HG03064 (cell line): Measurements from ENCODE around the gene PNPLA8.
A peak's percentile ranks its signal among the peaks of the same experiment; 100 is the strongest.
"Not testable (repeated sequence)": the region's sequence is repeated elsewhere in the genome, so short reads cannot be mapped to it uniquely, and the experiment has no call there.

Experiments used
- ATAC-seq: cut with Tn5 transposase; IDR thresholded peaks from one replicate; pipeline ENCODE4 v1.9.1; 2021; ENCODE audit warnings: low read depth; ENCODE audit not compliant: unreplicated experiment

The PNPLA8 gene

DNA sequence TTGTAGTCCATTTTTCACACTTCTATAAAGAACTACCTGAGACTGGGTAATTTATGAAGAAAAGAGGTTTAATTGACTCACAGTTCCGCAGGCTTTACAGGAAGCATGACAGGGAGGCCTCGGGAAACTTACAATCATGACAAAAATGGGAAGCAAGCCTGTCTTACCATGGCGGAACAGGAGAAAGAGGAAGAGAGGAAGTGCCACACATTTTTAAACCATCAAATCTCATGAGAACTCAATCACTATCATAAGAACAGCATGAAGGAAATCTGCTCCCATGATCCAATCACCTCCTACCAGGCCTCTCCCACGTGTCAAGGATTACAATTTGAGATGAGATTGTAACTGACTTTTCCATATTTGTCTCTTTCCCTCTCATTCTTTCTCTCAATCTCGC is 9.3 kb upstream of the PNPLA8 start:
- no peak for ATAC-seq

DNA sequence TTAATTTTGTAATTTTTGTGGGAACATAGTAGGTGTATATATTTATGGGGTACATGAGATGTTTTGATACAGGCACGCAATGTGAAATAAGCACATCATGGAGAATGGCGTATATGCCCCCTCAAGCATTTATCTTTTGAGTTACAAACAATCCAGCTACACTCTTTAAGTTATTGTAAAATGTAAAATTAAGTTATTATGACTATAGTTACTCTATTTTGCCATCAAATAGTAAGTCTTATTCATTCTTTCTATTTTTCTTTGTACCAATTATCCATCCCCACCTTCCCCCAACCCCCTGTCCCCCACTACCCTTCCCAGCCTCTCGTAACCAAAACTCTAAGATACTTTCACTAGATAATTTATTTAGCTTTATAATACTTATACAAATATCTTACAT is 7.8 kb upstream of the PNPLA8 start:
- no peak for ATAC-seq

DNA sequence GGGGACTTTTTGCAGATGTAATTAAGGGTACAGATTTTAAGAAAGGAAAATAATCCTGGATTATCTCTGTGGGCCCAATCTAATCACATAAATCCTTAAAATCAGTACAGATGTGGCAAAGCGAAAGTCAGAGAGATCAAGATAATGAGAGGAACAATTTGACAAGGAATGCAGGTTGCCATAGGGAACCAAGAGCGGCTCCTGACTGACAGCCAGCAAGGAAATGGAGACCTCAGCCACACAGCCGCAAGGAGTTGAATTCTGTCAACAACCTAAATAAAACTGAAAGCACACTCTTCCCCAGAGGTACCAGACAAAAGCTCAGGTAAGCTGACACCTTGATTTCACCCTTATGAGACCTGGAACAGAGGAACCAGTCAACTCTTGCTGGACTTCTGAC is 3.4 kb upstream of the PNPLA8 start:
- no peak for ATAC-seq

DNA sequence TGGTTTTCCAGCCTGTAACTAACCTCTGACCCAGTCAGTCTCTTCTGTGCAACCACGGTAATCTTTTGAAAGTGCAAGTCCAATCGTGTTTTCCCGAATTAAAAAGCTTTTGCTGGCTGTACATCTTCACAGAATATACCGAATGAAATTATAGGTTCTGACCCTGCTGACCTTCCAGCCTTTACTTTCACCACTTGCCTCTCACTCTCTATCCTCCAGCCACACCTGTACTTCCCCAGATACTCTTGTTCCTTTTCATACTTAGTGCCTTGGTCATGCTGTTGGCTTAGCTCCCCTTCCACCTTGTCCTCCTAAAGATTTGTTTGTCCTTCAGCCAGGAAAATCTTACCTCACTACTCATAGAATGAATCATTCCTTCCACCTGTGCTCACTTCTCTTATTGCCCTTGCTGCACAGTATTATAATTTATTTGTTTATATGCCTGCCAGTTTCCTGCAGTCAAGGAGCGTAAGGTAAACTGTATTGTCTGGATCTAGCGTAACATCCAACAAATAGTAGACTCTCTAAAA is 2.3 kb upstream of the PNPLA8 start:
- no peak for ATAC-seq

- ATAC-seq: no peak
Observed at GRCh38 chr7:108526768-108527017, 758 bp upstream of the PNPLA8 start.

DNA sequence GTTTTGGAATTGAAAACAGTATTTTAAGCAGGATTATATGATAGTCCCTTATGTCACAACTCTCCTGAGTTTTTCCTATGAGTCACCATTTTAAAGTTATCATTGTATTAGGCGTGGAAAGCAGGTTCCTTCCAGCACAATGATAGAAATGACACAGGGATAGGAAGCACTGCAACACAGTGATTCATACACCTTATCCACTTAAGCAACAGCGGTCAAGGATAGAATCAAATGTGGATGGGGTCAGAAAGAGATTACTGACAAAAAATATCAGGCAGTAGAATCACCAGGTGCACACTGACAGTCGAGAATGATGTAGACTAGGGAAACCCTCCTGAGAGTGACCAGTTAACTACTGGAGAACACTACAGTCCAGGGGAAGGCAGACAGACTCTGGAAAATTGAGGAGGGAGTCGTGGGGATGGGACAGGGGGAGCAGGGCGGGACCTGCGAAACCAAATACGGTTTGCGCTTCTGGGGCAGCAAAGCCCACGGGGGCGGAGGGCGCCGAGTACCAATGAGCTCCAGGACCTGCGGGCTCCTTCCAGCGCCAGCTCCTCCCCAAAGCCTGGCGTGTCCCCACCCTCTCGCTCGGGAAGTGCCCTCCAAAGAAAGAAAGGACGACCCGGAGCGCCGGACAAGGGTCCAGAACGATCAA is 479 bp downstream of the PNPLA8 start:
- ATAC-seq: peak; percentile 56

DNA sequence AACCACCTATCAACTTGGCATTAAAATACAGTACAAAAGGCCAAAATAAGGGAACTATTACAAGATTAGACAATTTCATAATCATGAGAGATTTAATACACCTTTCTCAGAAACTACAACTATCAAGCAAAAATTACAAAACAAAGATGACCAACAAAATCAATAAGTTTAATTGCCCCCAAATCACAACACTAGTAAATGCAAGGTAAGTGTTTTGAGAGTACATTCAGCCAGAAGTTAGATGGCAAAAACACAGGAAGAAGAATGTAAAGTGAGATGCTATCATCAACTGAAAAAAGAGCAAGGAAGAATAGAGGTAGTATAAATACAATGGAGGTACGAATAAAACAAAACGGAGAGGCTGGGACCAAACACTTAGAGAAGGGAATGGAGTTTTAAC is 3.2 kb downstream of the PNPLA8 start:
- no peak for ATAC-seq

DNA sequence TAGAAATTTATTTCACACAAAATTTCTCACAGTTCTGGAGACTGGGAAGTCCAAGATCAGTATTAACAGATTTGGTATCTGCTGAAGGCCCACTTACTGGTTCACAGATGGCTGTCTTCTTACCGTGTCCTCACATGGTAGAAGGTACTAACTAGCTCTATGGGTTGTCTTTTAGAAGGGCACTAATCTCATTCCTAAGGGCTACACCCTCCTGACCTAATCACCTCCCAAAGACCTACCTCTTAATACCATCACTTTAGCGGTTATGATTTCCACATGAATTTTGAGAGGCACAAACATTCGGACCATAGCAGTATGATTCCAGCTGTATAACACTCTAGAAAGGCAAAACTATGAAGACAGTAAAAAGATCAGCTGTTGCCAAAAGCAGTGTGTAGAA is 8.0 kb downstream of the PNPLA8 start:
- ATAC-seq: no peak

DNA sequence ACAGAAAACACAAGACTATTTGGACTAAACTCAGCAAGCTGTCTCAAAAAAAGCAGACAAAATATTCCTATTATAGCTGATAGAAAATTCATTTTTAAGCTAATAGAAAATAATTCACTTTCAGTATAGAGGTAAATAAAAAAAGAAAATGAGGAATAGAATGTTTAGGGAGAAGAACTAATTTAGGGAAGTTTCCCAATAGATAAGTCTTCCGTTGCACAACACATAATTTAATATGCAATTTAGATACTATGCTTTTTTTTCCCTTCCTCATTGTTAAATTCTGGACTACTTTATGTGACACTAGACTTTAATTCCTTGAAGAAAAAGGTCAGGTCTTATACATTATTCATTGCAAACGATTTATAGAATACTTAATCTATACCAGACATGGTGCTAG is 10.3 kb downstream of the PNPLA8 start:
- no peak for ATAC-seq

DNA sequence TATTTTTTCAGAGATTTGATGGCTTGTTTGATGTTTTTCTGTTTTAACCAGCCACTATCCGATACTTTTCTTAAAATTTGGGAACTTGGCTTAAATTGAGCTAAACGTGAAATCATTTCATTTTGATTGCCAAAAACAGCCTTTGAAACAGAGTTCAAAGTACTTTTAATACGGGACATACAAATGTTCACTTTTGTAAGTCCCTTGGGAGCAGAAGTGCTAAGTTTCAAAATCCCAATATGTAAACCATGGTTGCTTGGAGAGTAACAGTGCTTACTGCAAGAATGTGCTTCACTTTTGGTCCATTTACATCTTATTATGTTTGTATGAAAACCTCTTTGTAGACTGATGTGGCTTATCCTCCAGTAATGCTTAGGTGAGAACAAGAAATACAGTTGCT is 10.9 kb downstream of the PNPLA8 start:
- no peak for ATAC-seq

GRCh38 chr7:108511939-108512338 is 14.0 kb downstream of the PNPLA8 start:
- no peak for ATAC-seq

DNA sequence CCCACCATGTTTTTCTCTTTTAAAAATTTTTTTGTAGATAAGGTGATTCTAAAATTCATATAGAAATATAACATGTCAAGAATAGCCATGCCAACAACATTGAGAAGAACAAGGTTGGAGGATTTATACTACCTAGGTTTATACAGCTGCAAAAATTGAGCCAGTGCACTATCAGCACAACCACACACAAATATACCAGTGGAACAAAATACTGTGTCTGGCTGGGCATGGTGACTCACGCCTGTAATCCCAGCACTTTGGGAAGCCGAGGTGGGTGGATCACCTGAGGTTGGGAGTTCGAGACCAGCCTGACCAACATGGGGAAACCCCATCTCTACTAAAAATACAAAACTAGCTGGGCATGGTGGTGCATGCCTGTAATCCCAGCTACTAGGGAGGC is 21.4 kb downstream of the PNPLA8 start:
- not testable (repeated sequence) for ATAC-seq

GRCh38 chr7:108503112-108504026 is 22.6 kb downstream of the PNPLA8 start:
- ATAC-seq: peak; percentile 96

GRCh38 chr7:108499566-108499965 is 26.4 kb downstream of the PNPLA8 start:
- ATAC-seq: no peak

DNA sequence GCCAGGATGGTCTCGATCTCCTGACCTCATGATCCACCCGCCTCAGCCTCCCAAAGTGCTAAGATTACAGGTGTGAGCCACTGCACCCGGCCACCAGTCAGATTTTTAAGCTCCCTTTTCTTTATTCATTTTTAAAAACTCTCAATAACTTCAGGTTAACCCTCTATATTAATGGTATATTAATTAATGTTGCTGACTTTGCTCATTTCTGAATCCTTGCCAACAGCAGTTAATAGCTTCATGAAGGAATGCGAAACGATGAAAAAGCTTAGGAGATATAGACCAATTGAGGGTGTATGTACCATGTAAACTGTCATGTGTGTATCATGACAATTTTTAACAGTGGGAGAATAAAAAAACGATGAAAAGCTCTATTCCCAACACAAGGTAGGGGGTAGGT is 27.5 kb downstream of the PNPLA8 start:
- ATAC-seq: no peak

- peak; percentile 78 for ATAC-seq
Observed at GRCh38 chr7:108497082-108497725, 28.7 kb downstream of the PNPLA8 start.

- no peak for ATAC-seq
Observed at GRCh38 chr7:108492742-108493141, 33.2 kb downstream of the PNPLA8 start.

DNA sequence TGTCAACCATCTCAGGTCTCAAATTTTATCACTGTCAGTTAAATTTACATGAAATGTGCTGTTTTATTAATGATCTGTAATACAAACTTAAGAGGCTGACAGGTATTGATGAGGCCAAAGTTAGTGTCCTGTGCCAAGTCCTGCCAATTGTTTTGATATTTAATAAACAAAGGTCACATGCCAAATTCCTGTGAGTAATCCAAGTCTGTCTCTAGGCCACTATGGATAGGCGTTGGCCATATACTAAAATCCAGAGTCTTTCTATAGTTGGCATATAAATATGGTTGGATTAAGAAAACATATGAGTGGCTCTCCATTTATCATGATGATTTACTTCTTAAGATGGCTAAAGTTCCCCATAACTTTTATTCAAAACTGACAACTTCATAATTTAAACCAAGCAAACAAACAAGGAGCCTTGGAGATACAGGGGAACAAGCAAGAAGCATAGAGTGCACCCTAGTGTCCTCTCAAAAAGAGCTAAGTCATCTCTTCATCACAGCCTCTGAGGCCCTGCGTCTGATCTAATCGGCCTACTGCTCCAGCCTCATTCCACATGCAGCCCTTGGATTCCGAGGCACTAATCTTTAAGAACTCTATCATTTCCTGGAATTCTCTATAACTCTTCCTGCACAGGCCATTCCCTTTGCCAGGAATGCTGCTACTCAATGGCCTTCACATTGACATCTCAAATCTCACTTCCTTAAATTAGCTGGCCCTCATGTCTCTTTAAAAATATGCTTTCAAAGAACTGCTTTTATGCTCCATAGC is 37.0 kb downstream of the PNPLA8 start:
- ATAC-seq: no peak

DNA sequence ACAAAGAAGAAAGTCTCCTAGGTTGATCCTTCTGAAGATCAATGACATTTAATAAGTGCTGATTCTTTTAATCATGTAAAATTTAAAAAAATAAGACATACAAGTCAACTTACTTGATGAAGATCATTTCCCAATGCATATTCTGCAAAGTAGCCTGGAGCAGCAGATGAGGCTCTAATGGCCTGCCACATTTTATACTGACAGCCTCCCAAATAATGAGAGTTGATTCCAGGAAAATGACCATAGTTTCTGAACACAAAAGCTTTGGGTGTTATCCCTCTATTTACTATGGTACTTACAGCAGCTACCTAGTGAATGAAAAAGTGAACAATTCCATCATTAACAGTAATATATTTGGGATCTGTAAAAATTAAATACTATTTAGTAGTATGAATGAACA is 38.3 kb downstream of the PNPLA8 start:
- no peak for ATAC-seq

DNA sequence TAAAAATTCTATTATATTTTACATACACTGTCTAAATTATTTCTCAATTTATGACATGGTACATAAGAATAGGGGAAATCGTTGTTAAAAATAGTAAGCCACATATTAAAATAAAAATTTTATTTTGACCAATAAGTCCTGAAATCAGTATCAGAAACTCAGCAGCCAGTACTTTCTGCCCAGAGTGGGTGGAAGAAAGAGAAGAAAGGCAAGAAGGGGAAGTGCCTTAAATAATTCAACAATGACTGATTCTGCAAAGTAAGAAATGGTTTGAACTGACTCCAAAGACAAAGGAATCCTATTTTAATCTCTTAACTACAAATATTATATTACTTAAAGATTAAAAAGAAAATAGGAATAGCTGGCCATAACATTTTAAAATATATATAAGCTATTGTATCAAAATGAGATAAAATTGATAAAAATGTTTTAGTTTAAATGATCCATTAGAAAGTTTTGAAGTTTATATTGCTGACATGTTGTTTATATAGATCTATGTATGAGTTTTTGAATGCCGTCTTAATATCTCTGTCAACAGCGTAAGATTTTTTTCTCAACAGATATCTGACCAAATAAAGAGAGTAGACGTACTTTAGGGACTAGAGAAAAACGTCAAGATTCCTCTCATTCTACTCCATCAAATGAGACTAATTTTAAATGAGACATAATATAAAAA is 39.5 kb downstream of the PNPLA8 start:
- no peak for ATAC-seq
